DMS114 treated with DMSO at 0.1 percent for 48 hours (cell line): Measurements from ENCODE around the gene BCAS4.
"Not testable (repeated sequence)": the region's sequence is repeated elsewhere in the genome, so short reads cannot be mapped to it uniquely, and the experiment has no call there.

Source experiments
- DNase-seq: peaks from one replicate; lab custom pipeline; 2025; ENCODE audit not compliant: unreplicated experiment; lab: John Stamatoyannopoulos, UW

Gene BCAS4

DNA sequence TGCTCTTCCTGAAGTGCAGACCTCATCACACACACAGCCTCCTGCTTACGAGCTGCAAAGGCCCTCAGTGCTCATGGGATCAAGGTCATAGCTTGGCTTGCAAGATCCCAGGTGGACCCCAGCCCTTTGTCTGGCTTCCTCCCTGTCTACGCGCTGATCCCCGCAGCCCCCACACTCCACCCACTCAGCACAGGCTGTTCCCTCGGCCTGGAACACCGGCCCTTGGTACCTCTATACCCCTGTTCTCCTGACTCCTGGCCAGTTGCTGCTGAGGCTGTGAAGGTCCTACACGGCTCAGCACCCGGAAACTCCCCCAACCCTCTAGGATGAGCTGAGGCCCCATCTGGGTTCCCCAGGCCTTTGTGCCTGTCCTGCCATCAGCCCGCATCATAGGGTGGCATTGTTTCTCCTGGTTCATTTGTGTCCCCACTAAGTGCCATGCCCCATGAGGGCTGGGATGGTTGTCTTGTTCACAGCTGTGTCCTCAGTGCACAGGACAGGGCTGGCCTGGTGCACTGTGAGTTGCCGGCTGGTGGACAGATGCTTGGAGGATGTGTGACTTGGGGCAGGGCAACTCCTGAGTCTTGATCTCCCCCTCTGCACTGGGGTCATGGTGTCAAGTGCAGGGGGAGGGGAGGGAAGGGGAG is 79.4 kb downstream of the BCAS4 start:
- DNase-seq: no peak

DNA sequence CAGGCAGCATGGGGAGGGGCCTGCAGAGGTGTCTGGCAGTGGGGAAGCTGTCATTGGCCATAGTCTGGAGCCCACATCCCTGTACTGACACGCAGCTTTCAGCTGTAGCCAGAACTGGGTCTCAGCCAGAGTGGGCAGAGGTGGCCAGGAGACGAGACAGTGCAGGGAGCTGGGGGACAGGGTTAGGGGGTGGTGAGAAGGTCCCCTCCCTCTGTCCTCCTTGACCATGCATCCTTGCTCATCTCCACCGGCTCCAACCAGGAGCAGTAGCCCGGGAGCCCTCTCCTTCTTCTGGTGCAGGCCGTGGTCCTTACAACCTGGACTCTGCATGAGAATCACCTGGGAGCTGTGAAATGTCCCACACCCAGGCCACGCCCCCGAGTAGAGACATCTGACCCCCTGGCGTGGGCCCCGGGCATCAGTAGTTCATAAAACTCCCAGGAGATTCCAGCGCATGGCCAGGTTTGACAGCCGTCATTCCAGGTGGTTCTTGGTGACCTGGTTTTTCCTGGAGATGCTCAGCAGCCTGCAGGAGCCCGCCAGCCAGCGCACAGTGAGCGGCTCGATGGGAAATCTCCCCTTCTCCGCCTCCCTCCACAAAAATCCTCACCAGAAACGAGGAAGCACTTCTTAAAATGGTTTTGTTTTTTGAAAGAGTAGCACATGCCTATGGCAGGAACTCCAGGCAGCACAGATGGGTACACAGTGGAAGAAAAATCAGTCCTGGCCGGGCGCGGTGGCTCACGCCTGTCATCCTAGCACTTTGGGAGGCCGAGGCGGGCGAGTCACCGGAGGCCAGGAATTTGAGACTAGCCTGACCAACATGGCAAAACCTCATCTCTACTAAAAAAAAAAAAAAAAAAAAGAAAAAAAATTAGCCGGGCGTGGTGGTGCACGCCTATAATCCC is 80.2 kb downstream of the BCAS4 start:
- no peak for DNase-seq

DNA sequence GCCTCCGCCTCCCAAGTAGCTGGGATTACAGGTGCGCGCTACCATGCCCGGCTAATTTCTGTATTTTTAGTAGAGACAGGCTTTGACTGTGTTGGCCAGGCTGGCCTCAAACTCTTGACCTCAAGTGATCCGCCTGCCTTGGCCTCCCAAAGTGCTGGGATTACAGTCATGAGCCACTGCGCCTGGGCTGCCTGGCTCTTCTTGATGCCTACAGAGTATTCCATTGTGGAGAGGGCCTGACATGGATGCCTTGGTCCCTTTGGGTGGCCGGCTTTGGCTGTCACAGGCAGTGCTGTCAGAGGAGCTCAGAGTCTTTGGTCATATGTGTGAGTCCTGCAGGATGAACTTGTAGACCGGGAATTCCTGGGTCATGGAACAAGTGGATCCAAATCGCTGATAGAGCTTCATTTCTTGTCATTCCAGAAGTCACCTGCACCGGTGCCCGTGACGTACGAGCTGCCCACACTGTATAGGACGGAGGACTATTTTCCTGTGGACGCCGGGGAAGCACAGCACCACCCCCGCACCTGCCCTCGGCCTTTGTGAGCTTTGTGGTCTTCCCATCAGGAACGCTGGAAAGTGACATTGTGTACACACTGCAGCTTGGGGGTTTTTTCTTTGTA is 81.3 kb downstream of the BCAS4 start:
- DNase-seq: no peak

DNA sequence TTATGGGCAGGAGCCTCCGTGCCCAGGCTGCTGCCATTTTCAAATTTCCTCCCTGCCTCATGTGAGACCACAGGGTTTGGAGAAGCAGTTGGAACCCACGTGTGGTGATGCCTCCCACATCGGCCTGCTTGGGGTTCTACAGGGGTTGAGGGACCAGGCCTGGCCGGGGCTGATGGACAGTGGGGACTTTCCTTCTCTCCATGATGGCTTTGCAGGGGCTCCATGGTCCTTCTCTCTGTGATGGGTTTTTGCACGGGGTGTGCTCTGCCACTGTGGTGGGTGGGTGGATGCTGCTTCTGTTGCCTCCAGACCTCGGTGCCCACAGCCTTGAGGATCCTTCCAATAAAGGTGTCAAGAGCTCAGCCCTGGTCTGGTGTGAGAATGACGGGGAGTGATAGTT is 82.0 kb downstream of the BCAS4 start:
- no peak for DNase-seq

DNA sequence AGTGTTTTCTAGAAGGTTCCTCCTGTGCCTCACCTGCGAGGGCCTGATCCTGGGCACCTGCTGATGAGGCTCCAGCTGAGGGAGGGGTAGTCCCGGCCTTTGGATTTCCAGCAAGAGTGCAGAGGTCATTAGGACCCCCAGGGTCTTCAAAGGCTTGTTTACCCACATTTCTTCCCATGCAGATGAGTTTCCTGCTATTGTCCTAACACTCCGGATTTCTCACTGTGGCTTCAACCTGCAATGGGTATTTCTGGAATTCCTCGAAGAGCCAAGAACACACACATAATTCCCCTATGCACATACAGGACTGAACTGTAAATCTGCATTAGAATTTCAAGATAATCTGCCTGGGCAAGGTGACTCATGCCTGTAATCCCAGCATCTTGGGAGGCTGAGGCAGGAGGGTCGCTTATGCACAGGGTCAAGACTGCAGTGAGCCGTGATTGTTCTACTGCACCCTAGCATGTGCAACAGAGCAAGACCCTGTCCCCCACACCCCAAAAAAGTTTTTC is 82.4 kb downstream of the BCAS4 start:
- no peak for DNase-seq

DNA sequence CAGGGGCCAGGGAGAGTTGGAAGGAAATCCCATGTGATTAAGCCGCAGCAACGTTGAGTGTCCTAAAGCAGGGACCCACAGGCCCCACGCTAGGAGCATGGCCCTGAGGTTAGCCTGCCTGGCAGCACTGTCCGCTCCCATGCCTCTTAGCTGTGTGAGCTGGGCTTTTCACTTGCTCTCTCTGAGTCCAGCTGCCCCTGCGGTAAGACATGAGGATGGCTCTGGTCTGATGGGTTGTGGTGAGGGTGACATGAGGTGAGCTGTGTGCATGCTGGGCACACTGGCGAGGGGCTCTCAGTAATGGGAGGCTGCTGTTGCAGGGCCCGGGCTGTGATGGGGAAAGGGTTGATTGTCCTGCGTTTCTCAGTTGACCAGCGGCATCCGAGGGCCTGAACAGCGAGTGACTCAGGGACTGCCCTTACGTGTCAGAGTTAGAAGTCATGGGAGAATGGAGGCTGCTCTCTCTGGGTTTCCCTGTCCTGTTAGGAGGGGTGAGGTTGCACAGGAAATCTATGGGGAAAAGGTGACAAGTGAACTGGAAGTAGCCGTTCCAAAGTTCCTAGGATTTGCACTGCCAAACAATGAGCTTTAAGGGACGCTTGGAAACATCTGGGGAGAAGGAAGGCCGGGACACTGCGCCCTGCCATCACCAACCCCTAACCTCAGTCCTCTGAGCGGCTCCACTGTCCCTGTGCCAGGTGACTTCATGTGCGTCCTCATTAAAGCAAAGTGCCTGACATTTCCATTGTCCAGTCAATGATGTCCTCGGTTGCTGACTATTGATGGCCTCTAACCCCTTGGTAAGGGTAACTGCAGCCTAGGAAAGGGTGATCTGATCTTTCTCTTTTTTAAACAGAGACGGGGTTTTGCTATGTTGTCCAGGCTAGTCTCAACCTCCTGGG is 85.0 kb downstream of the BCAS4 start:
- DNase-seq: no peak

DNA sequence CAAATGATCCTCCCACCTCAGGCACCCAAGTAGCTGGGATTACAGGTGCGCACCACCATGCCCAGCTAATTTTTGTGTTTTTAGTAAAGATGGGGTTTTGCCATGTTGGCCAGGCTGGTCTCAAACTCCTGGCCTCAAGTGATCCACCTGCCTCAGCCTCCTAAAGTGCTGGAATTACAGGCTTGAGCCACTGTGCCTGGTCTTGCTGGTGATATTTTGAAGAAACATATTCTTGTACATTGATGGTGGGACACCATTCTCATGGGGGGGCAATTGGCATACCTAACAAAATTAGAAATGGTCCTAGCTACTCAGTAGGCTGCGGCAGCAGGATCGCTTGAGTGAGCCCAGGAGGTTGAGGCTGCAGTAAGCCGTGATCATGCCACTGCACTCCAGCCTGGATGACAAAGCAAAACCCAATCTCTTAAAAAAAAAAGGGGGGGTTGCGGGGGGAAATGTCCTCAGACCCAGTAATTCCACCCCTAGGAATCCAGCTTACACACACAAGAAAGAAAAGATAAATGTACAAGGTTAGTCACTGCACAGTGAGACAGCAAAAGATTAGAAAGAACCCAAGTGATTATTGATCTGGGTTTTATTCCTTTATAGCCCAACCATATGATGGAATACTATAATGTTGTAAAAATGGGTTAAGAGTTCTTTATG is 87.0 kb downstream of the BCAS4 start:
- DNase-seq: not testable (repeated sequence)

DNA sequence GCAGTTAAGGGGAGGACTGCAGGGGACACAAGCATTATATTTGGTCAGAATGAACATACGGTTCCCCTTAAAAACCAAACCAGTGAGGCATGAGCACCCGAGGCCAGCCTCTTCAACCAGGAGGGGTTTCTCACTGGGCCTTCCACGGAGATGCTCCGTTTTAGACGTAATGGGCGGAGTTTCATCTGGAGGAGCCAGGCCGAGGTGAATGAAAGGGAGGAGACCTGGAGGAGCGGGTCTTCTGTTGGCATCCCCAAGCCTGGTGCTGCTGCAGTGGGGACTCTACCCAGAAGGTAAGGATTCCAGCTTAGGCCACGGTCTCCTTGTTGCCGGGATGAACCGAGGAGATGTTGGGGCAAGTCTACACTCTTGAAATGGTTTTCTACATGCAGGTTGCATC is 89.0 kb downstream of the BCAS4 start:
- DNase-seq: no peak

DNA sequence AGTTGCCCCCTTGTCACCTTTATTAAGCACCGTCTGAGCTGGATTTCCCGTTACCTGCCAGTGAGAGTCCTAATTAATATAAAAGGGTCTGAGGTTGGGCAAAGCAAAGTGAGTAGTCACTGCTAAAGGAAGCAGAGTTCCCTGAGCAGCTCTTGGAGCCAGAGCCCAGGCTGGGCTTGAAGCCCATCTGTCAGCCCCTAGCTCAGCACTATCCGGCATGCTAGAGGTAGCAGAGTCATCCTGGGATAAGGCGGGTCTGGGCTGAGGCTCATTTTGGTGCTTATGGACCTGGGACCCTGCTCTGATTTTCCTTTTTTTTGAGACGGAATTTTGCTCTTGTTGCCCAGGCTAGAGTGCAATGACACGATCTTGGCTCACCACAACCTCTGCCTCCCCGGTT is 90.2 kb downstream of the BCAS4 start:
- DNase-seq: no peak

DNA sequence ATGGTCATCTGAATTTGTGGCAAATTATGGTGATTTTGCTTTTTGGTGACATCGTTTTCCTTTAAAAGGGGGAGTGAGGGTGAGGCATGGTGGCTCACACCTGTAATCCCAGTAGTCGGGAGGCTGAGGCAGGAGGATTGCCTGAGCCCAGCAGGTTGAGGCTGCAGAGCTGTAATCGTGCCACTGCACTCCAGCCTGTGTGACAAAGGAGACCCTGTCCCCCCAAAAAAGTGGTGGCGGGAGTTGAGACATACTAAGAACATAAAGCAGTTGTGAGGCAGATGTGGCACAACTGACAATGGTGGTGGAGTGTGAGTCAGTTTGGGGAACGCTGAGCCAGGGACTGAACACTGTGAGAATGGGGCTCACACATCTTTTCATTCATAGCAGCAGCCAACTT is 90.9 kb downstream of the BCAS4 start:
- no peak for DNase-seq

DNA sequence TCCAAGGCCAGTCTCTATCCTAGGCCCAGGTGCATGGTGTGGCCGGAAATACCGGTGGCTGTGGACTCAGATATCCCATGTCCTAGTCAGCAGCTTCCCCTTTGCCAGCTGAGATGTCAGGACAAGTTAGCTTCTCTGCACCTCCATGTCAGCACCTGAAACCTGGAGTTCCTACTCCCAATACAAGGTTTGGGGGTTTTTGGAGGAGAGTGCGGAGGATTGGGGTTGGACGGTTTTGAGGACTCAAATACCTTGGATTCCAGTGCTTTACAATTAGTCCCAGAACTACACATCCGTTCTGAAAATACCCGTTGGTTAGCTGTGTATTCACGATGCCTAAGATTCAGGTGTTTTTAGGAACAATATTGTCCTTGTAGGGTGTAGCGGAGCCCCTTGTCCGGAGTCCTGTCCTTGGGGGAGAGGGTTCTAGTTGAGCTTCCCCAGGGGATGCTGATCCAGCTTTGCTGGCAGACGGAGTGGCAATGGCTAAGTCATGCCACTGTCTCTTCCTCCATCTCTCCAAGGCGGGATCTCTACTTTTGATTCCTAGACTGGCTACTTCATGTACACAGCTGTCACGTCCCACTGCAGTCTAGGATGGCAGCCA is 91.4 kb downstream of the BCAS4 start:
- peak; percentile 31 for DNase-seq

DNA sequence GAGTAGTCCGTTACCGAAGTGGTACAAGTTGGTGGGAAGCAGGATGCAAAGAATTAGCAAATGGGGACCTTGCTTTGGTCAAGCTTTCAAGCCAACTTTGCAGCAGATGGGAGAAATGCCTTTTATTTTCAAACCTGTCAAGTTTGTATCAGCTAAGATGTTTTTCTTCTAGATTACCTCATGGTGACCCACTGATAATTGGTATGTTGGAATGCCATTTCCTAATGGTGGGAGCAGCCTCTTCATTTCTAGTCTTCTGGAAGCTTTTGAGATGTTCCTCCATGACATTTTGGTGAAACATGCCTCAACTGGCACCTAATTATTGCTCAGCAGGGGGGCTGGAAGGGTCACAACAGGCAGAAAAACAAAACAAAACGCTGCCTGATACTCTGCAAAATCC is 92.7 kb downstream of the BCAS4 start:
- DNase-seq: no peak

DNA sequence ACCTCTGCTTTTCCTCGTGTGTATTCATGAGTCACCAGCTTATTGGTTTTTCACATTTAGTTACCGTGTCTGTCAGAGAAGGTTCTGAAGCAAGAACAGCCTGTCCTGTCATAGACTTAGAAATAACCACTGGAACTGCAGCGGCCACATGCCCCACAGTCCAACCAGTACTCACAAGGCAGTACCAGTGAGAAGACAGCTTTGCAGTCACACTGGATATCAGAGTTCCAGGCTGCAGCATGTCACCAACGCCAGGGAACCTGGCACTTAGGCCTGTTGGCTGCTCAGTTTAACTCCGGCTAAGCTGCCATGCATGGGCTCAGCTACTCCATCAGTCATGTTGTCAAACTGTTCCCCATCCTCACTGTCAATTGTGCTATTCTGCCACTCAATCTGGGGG is 96.3 kb downstream of the BCAS4 start:
- no peak for DNase-seq

DNA sequence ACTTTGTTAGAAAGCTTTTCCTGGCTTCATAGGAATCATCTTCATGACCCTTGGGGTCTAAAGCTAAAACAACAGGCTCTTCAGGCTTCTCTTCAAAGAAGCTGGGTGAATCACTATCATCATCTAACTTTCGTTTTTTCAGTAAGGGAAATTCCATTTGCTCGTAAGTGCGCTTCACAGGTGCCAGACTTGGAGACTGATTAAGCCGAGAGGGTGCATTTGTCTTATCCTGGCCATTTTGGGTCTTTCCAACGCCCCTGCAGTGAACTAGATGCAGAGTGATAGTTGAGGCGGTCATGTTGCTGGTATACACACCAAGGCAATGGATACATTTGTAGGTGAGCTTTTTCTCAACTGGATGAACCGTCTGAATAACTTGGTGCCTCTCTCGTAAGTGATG is 97.5 kb downstream of the BCAS4 start:
- DNase-seq: no peak

DNA sequence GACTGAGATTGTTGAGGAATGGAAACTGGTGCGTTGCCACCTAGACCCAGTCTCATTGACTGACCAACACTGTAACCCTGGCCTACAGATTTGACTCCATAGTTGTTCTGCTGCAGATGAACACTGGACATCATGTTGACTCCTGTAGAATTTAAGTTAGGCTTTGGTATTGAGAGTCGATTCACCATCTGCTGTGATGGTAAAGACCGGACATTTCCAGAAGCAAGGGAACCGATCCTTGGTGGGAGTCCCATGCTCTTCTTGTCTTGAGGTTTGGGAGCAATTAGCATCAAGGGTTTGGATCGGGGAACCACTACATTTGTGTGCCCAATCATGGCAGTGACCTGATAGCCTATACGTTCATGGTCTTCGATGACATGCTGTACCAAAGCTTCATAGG is 98.8 kb downstream of the BCAS4 start:
- DNase-seq: no peak

DNA sequence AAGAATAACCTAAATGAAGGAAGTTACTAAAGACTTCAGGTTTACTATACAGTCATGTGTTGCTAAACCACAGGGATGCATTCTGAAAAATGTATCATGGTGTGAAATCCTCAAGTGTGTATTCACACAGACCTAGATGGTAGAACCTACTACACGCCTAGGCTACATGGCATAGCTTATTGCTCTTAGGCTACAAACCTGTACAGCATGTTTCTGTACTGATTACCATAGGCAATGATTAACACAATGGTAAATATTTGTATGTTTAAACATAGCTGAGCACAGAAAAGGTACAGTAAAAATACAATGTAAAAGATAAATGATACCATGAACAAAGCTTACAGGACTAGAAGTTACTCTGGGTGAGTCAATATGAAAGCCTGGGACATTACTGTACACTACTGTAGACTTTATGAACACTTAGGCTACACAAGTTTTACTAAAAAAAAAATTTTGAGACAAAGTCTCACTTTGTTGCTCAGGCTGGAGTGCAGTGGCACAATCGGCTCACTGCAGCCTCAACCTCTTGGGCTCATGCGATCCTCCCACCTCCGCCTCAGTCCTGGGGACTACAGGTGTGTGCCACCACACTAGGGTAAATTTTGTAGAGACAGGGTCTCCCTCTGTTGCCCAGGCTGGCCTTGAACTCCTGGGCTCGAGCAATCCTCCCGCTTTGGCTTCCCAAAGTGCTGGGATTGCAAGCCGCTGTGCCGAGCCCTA is 100.4 kb downstream of the BCAS4 start:
- no peak for DNase-seq

DNA sequence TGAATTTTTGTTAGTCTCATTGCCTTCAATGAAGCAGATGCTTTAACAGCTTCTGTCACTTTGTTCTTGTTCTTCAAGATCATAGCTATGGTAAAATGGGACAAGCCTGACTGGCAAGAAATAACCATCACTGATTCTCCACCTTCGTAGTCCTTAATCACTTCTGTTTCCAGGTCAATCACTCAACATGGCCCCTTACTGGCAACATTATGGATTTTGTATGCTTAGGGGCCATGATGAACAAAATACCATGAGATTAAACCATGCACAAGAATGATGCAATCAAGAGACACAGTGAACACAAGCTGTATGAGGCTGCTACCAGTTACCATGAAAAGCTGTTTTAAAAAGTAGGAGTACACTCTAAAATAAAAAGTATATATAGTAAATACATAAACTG is 103.6 kb downstream of the BCAS4 start:
- DNase-seq: no peak

DNA sequence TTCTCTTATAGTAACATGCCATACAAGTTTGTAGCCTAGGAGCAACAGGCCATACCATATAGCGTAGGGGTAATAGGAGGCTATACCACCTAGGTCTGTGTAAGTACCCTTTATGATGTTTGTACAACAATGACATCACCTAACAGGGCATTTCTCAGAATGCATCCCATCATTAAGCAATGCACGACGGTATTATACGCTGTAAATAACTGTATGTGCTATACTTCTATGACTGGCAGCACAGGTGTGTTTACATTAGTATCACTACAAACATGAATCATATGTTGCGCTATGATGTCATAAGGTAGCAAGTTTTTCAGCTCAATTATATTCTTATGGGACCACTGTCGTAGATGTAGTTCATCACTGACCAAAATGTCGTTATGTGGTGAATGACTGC is 105.4 kb downstream of the BCAS4 start:
- no peak for DNase-seq

DNA sequence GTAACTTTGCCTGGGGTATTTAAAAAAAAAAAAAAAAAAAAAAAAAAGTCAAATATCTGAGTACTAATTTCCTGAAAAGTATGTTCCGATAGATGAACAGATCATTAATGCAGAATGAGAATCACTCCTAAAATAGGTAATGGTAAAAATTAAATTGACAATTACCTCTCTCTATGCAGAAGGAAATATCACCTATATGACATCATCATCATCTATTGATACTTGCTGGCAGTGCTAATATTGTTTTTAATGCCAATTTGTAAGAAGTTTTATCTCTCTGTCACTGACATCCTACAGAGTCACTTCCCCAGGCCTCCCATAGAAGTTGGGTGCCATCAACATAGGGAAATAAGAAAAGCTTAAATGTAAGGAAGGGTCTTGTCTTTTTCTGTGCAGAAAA is 106.4 kb downstream of the BCAS4 start:
- DNase-seq: no peak
